DMS 273 (cell line): Measurements from ENCODE around the gene SRGAP2B.
"Not testable (repeated sequence)": the region's sequence is repeated elsewhere in the genome, so short reads cannot be mapped to it uniquely, and the experiment has no call there.

Experiments
- DNase-seq: peaks from one replicate; lab custom pipeline; 2025; ENCODE audit not compliant: unreplicated experiment; lab: John Stamatoyannopoulos, UW

Gene SRGAP2B

DNA sequence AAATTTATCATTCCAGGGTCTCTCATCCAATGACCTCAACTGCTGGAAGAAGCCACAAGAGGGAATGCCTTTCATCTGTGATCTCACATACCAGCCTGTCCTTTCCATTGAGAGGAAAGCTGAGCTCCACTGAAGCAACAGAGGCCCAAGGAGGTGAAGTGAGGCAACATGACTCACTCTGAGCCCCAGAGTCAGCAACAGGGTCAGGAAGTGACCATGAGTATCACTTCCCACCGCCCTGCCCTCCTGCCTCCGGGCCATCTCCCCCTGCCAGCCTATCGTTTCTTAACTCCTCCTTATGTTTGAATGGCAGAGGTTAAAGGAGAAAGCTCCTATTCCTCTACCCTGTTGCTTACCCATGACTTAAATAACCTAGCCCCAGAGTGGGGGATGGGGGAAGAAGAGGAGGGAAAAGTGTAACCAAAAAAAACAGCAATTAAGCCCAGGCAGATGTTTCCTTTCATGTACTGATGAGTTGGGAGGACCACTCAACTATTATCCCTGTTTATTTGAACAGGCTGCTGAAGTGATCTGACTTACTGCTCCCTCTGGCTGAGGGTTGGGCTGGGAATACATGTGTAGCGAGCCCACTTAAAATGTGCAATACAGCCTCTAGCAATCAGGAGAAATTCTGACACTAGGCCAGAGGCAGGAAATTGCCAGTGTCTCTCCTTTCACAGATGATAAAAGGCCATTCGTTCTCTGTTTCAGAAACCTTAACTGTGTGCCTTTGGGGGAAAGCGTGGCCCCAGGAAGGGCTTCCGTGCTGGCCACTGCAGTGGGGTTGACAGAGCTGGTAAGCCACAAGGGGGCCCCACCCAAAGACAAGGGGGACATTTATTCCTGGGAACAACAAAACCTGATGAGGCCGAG, 177.7 kb downstream of the SRGAP2B start:
- not testable (repeated sequence) for DNase-seq

DNA sequence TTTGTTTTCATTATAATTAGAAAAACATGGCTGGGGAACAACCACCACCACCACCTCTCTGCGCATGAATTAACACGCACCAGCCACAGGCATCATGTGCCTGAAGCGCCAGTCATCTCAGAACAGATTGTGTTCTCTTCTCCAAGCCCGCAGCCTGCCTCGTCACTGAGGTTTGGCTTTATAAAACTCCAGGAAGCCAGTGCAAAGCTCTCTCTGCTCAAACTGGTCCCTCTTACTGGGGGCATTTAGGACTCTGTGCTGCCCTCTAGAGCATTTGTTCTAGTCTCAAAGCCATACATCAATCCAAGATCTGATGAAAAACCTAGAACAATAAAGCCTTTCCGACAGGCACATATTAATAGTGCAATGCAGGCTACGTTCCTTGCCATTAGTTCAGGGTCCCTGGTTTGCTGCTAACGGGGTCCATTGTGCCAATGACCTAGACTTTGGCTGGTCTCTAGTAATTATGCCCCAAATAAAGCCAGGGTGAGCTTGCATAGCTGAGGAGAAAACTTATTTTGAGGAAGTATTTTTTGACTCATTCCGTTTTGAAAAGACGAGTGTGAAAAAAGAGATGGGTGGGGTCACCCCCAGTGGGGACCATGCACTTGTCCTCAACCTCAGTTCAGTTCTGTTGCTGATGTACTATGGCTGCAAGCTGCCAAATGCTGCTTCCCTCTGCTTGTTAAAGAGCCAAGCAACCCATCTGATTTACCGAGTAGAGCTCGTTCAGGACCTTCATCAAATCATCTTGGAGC, 181.0 kb downstream of the SRGAP2B start:
- DNase-seq = not testable (repeated sequence)

DNA sequence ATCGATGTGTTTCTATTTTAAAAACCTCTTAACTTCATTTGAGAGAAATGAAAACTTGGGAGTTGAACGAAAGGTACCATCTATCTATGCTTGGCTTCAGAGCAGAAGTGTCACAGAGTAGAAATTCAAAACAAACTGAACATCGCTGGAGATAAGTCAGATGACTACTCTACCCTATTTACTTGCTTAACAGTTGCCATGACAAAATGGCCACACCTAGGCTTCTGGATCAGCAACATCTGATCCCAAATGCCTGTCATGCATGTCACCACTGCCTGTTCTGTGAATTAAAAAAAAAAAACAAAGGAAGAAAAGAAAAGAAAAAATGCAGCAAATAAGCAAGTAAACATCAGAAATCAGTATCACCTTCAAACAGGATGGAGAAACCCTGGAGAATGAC, 181.7 kb downstream of the SRGAP2B start:
- DNase-seq = not testable (repeated sequence)

DNA sequence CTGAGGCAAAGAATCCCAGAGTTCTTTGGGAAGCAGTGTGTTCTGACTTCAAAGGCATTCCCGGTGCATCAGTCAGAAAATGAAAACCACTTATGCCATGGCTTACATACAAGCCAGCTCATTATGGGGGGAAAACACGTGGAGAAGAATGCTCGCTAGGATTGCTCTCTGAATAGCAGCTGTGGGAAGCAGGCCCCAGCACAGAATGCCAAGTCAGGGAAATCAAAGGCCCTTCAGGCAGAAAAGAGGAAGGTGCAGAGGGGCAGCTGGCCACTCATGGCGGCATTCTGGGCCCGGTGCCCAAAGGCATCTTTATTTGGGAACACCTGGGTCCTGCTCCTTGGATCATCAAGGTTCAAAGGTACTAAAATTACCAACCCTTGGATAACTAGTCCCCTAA, 184.4 kb downstream of the SRGAP2B start:
- DNase-seq = not testable (repeated sequence)

DNA sequence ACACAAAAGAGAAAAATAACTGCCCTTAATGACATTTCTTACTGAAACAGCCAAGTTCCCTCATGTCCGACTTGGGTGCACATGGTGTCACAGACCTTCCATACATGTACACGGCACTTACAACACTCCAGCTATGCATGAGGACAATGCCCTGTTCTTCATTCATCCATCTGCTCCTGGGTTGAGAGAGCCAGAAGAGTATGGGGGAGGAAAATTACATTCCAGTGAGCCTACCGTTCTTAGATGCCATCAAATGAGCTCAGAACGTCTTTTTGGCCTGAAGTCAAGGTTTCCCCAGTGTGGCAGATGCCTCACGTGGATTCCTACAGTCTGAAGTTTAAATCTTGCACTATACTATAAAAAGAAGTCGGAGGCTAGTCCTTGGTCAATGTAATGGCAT, 194.3 kb downstream of the SRGAP2B start:
- DNase-seq = not testable (repeated sequence)

DNA sequence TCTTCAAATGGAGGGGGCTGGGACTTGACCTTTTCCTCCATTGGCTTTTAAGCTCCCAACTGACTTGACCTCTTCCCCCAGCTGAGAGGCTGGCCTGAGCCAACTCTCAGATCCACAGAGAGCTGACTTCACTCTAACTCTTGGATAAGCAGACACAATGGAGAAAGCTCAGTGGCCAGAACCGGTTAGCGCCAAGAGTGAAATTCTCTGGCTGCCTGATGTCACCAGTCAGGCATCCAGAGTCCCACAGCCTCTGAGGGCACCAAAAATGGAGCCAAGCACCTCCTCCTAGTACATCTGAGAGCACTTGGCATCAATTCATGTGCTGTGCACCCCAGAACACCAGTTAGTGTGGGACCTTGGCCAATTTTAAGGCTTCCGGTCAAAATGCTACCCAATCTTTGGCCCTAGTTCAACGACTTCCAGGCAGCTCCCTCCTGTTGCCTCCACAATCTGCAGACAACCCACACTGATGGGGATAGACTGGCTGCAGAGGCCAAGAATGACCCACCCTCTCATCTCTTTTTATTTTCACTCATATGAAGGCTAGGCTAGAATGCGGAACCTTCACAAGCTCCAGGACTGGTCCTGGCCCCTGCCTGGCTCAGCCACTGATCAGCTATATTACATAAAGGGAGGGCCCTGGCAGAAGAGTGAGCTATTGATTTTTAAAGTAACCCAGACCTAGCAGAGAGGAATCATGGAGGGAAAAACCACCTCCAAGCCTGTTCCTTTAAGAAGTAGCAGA, 200.5 kb downstream of the SRGAP2B start:
- not testable (repeated sequence) for DNase-seq

DNA sequence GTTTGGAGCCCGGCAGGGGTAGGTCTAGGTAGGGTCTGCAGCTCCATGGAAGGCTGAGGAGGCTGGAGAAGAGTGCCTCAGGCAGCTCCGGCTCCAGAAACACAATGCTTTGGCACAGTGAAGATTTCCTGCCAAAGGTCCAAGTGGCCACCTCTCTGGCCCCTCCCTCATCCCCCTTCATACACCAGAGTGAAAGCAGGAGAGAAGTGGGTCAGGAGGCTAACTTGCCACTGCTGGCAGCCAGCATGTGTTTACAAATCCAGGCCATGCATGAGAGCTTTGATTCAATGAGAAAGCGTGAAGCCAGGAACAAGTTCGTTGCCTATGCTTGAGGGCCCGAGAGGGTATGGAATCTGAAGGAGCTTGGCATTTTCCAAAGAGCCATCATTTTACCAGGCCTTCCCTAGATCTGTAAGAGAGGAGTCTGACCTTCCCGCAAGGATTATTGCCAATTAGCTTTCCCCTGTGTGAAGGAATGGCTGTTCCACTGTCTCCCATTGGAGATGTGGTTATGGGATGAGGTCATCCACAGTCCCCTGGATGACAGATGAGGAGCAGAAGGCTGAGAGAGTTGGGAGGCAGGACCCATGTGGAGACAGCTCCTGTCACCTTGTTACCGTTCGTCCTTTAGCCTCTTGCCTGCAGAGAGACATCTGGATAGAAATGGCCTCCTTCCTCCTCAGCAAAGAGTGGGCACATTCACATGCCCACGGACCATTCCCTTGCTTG, 201.3 kb downstream of the SRGAP2B start:
- DNase-seq = not testable (repeated sequence)

DNA sequence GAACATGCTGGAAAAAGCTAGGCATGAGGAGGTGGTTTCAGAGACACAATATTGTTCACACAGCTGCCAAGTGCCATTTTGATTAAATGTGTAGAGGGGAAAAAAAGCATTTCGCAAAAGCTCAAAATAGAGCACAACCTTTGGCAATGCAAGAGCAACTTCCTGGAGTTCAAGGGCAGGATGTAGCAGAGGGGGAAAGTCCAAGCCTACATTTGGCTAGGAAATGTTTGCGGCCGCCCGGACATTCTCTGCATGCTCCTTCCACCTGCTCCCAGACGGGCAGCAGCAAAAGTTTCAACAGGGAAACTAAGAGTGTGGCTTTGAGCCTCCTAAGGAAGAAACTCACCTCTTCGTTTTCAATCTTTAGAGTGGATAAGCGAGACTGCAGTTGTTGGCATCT, 202.1 kb downstream of the SRGAP2B start:
- DNase-seq = not testable (repeated sequence)

DNA sequence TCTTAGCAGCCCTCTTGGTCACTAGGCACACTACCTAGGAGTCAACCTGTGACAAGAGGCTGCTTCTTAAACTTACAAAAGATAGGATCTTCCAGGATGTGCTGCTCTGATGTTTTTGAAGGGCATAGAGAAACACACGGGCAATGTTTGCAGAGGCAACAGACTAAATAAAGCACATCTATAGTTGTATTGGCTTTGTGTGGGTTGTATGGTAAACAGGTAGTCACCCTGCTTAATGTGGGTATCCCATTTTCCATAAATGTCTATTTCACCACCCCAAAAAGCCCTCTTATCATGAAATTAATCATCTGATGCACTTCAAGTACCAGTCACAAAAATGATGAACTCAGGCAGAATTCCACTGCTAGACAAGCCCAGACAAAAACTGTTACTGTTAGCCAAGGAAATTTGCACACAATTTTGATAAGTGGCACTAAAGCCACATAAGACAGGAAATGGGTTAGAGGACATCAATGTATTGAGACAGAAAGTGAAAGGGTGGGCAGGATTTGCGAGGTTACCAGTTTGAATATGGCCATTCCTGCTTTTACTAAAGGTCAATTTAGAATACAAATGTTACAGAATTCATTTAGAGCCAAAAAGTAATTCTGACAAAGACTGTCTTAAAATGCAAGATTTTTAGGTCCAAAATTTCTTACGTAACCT, 205.5 kb downstream of the SRGAP2B start:
- not testable (repeated sequence) for DNase-seq

DNA sequence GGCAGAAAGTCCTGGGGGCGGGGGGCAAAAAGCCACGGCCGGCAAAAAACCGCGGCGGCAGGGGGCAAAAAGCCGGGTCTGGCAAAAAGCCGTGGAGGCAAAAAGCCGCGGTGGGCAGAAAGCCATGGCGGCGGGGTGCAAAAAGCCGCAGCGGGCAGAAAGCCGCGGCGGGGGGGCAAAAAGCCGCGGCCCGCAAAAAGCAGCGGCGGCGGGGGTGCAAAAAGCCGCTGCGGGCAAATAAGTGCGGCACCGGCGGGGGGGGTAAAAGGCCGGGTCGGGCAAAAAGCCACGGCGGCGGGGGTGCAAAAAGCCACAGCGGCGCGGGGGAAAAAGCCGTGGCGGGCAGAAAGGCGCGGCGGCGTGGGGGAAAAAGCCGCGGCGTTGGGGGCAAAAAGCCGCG, 212.1 kb downstream of the SRGAP2B start:
- not testable (repeated sequence) for DNase-seq

DNA sequence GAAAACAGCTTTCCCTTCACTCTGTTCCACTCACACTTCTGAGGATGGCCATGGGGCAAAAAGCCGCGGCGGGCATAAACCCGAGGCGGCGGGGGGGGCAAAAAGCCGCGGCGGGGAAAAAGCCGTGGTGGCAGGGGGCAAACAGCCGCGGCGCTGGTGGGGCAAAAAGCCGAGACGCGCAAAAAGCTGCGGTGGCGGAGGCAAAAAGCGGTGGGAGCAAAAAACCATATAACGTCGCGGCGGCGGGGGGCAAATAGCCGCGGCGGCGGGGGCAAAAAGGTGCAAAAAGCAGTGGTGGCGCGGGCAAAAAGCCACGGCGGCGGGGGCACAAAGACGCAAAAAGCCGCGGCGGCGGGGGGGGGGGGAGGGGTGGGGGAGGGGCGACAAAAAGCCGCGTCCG, 212.8 kb downstream of the SRGAP2B start:
- not testable (repeated sequence) for DNase-seq

DNA sequence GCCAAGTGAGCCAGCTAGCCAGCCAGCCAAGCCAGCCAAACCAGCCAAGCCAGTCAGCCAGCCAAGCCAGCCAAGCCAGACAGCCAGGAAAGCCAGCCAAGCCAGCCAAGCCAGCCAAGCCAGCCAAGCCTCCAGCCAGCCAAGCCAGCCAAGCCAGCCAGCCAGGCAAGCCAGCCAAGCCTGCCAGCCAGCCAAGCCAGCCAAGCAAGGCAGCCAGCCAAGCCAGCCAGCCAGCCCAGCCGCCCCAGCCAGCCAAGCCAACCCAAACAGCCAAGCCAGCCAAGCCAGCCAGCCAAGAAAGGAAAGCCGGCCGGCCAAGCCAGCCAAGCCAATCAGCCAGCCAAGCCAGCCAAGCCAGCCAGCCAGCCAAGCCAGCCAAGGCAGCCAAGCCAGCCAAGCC, 236.5 kb downstream of the SRGAP2B start:
- not testable (repeated sequence) for DNase-seq
